Measurements from ENCODE around the gene WBP2.

Gene WBP2

GRCh38 chr17:75855310-75856061 is at the start of gene WBP2:
TSS of gene WBP2 (minus strand) at chr17:75855335. CDS start at chr17:75855297, 38 bp downstream.
- peak; percentile 98 for DNase-seq

- DNase-seq: no peak
Observed at GRCh38 chr17:75902406-75902805, 47.3 kb upstream of the WBP2 start.

- no peak for DNase-seq
Observed at GRCh38 chr17:75901727-75902126, 46.6 kb upstream of the WBP2 start.

- DNase-seq: no peak
Observed at GRCh38 chr17:75900691-75901533, 45.8 kb upstream of the WBP2 start.

- no peak for DNase-seq
Observed at GRCh38 chr17:75899767-75900468, 44.8 kb upstream of the WBP2 start.

- no peak for DNase-seq
Observed at GRCh38 chr17:75899353-75899752, 44.2 kb upstream of the WBP2 start.

GRCh38 chr17:75898791-75899190 is 43.7 kb upstream of the WBP2 start:
- no peak for DNase-seq

GRCh38 chr17:75898065-75898464 is 42.9 kb upstream of the WBP2 start:
- DNase-seq: no peak

GRCh38 chr17:75897160-75898019 is 42.3 kb upstream of the WBP2 start:
- no peak for DNase-seq

GRCh38 chr17:75896415-75897159 is 41.5 kb upstream of the WBP2 start, which contains the start of gene TRIM65:
TSS of gene TRIM65 (minus strand) at chr17:75896951. CDS start at chr17:75896937, 14 bp downstream.
- peak; percentile 88 for DNase-seq

- DNase-seq: peak; percentile 56
Observed at GRCh38 chr17:75895370-75896155, 40.4 kb upstream of the WBP2 start.

GRCh38 chr17:75894049-75894733 is 39.1 kb upstream of the WBP2 start:
- DNase-seq: no peak

GRCh38 chr17:75893305-75894048 is 38.3 kb upstream of the WBP2 start:
- no peak for DNase-seq

- DNase-seq: no peak
Observed at GRCh38 chr17:75892556-75893224, 37.6 kb upstream of the WBP2 start.

GRCh38 chr17:75891605-75892555 is 36.7 kb upstream of the WBP2 start:
- no peak for DNase-seq

- no peak for DNase-seq
Observed at GRCh38 chr17:75891022-75891604, 36.0 kb upstream of the WBP2 start.

- no peak for DNase-seq
Observed at GRCh38 chr17:75889454-75889853, 34.3 kb upstream of the WBP2 start.

Data from RPMI8226 (cell line).